ENCODE measurements around the gene PPP4R2. TPM values are rescaled to one million over a fixed set of nuclear protein-coding genes. Genes with fewer than 3 reads are reported as not detected.

The PPP4R2 gene
- total RNA-seq, 2 donors from 2014 or later = 48.1 to 65.3 TPM

DNA sequence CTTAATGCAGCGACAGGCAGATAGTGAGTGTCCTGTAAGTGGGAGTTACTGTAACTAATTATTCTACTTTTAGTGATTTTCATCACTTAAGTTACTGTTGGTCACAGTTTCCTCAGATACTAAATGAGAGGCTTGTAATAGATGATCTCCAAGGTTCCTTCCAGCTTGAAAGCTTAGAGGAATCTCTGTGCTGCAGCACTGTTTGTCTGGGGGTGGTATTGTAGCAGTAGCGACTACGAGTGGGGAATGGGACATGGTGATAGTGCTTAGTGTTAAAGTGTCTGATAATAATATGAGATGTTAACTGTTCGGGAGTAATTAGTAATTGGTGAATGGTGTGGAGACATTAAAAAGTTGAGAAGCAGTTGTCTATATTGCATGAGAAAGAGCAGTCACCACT lies 12.4 kb downstream of the PPP4R2 start:
- intact Hi-C loops (cut with DNase I) = loop anchor here in 1 of 2 donors (10.0 kb wide), 1 partner anchor 46 kb away; no protein-coding TSS in a partner anchor
- no peak for DNase-seq
- no peak for ATAC-seq

DNA sequence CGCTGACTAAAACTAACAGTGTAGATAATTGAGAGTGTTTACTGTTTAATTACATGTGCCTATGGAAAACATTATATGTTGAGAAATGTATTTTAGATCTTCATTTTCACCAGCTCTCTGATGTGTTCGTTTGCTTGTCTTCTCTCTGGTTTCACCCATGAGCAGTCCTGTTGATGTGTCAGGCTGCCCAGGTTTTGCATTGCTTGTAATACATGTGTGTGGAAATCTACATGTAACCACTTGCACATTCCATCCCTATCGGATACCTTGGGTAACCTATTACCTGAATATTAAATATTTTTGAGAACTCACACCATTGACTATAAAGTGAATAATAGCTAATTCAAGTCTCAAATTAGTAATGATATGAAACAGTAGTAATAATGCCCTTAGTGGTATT lies 13.1 kb downstream of the PPP4R2 start:
- intact Hi-C loops (cut with DNase I) = loop anchor here in 1 of 2 donors (10.0 kb wide), 1 partner anchor 45 kb away; no protein-coding TSS in a partner anchor
- DNase-seq (no peak), ATAC-seq (no peak)

DNA sequence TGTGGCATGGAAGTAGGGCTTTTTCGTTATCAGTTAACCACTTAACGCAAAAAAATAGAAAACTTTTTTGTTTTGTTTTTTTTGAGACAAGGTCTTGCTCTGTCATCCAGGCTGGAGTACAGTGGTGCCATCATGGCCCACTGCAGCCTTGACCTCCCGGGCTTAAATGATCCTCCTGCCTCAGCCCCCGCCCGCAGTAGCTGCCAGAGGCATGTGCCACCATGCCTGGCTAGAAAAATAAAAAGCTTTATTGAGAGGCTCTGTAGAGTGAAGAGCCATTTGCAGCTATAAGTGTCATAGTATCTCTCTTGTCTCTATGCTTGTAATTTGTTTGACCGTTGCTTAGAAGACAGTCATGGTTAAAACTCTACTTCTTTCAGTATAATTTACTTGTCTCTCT lies 13.5 kb downstream of the PPP4R2 start:
- DNase-seq (no peak), ATAC-seq (no peak)
- intact Hi-C loops (cut with DNase I) = no loop called here

DNA sequence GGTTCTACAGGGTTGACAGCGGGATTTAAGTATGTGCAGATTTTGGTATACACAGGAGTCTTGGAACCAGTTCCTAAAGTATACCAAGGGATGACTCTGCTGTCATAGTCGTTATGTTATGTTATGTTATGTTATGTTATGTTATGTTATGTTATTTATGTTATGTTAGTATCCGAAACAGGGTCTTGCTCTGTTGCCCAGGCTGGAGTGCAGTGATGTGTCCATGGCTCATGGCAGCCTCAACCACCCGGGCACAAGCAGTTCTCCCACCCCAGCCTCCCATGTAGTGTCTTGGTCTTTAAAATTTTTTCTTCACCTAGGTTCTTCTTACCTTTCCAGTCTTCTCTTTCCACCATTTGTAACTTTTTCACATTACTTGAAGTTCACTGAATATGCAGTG lies 21.7 kb downstream of the PPP4R2 start:
- ATAC-seq = no peak
- no peak for DNase-seq
- intact Hi-C loops (cut with DNase I) = no loop called here

DNA sequence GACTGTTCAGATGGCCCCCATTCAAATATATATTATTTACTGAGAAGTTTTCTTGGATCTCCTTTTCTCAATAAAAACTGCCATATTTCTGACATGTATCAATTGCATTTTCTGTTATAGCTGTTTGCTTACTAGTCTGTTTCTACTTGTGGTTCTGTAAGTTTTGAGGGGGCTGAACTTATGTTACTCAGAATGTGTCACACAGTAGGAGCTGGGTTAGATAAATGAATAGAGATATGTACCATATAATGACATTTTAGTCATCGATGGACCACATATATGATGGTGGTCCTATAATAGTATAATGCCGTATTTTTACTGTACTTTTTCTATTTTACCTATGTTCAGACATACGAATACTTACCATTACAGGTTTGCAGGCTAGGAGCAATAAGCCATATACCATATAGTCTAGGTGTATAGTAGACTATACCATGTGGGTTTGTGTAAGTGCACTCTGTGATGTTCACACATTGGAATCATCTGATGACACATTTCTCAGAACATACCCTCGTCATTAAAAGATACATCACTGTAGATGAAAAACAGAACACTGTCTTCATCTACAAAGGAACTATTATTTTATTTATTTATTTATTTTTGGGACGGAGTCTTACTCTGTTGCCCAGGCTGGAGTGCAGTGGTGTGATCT lies 22.3 kb downstream of the PPP4R2 start:
- ATAC-seq = no peak
- no peak for DNase-seq
- intact Hi-C loops (cut with DNase I) = no loop called here

DNA sequence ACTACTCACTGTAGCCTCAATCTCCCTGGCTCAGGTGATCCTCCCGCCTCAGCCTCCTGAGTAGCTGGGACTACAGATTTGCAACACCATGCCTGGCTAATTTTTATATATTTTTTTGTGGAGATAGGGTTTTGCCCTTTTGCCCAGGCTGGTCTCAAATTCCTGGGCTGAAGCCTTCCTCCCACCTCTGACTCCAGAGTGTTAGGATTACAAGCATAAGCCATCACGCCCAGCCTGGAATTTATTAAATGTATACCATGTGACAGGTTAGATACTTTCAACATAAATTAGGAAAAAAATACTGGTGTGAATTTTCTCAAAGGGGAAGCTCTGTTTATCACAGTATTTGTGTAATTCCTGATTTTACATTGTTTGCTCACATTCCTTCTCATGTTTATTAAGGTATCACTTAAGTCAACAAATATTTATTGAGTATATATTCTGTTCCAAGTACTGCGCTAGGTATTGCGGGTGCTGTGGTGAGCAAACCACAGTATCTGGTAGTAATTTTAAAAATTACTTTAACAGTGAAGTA lies 24.8 kb downstream of the PPP4R2 start:
- intact Hi-C loops (cut with DNase I) = no loop called here
- ATAC-seq (no peak), DNase-seq (no peak)

DNA sequence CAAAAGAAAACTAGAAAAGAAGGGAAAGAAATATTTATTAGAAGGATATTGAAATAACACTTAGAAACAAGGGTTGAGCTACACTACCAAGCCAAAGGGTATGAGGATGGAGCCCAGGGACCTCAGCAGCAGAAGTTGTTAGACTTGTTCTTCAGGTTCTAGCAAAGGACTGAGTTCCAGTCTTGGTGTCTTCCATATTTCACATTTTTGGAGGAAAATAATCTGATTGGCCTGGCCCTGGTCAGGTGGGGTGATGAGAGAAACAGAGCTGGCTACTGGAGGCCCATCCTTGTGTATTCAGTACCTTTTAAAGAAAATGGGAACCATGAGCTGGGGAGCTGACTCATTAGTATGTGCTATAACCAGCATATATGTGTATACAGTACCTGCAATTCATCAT lies 28.2 kb downstream of the PPP4R2 start:
- DNase-seq = no peak
- intact Hi-C loops (cut with DNase I) = no loop called here
- no peak for ATAC-seq

DNA sequence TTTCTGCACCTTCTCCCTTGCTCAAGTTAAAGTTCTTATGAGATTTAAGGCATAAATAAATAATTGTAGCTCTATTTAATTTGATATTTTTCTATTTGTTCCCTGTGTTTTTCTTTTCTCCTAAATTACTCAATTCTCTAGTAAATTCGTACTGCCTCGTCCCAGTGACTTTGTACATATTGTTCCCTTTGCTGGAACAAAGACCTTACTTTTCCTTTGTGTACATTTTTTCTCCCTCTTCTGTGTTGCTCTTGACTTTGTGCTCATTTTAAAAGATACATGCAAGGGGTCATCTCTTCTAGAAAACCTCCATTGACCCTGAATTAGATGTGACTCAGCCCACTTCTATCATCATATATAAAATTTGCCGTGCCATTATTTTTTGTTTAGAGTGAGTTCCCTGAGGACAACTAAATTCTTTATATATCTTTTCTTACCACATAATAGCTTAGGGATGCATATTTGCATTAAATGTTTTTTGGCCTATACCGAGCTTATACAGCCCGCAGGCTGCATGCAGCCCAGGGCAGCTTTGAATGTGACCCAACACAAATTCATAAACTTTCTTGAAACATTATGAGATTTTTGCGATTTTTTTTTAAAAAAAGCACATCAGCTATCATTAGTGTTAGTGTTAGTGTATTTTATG lies 29.6 kb downstream of the PPP4R2 start:
- ATAC-seq (no peak), DNase-seq (no peak)
- intact Hi-C loops (cut with DNase I) = no loop called here

DNA sequence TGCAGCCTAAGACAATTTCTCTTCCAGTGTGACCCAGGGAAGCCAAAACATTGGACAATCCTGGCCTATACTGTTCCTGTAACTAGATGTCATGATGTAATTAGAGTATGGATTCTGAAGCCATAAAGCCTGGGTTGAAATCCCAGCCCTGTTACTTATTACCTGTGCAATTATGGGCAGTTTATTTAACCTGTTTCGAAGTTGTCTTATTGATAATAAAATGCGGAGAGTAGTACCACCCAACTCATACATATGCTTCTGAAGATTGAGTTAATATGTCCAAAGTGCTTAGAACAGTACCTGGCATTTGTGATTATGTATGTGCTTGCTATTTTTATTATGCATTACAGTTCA lies 30.1 kb downstream of the PPP4R2 start:
- DNase-seq (no peak), ATAC-seq (no peak)
- intact Hi-C loops (cut with DNase I) = no loop called here

DNA sequence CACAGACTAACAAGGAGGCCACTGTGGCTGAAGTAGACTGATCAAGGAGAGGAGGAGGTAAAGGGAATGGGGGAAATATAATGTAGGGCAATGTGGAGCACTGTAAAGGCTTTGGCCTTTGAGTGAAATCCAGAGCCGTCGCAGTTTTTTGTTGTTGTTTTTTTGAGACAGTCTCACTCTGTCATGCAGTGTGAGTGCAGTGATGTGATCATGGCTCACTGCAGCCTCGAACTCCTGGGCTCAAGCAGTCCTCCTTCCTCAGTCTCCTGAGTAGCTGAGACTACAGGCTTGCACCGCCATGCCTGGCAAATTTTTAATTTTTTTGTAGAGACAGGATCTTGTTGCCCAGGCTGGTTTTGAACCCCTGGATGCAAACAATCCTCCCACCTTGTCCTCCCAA lies 32.2 kb downstream of the PPP4R2 start:
- intact Hi-C loops (cut with DNase I) = no loop called here
- ATAC-seq (no peak), DNase-seq (no peak)

DNA sequence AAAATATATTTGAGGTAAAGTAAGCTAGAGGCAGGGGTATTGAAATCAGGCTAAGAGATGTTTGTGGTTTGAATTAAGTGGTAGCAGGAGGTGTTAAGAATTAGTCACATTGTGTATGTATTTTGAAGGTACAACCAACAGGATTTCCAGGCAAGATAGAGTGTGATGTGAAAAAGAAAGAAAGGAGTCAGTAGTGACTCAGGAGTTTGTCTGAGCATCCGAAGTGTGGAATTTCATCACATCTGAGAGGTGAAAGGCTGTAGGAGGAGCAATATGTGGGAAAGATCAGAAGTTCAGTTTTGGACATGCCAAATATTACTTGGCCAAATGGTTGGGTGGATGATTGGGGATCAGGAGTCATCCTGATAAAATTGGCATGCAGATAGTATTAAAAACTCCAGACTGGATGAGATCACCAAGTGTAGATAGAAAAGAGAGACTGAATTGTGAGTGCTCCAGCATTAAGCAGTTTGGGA lies 32.7 kb downstream of the PPP4R2 start:
- DNase-seq = no peak
- peak; percentile 53 to 94 for ATAC-seq
- intact Hi-C loops (cut with DNase I) = no loop called here

DNA sequence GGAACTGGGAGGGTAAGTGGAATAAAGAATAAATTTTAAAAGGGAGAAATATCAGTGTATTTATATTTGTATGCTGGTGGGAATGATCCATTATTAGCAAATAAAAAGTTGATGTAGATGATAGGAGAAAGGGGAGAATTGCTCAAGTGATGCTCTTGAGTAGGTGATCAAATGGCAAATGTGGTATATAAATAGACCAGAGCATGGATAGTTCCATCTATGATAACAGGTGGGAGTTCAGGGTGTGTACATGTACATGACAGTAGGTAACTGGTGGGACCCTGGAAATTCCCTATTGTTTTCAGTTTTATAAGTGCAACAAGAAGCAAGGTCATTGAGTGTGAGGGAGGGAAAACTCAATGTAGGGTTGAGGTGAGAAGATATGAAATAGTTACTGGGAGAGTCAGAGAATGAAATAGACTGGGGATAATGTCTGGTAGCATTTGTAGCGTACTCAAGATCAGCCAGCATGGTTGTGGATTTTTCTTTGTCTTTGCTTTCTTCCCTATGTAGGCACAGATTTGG lies 33.5 kb downstream of the PPP4R2 start:
- no peak for ATAC-seq
- DNase-seq = no peak
- intact Hi-C loops (cut with DNase I) = no loop called here

DNA sequence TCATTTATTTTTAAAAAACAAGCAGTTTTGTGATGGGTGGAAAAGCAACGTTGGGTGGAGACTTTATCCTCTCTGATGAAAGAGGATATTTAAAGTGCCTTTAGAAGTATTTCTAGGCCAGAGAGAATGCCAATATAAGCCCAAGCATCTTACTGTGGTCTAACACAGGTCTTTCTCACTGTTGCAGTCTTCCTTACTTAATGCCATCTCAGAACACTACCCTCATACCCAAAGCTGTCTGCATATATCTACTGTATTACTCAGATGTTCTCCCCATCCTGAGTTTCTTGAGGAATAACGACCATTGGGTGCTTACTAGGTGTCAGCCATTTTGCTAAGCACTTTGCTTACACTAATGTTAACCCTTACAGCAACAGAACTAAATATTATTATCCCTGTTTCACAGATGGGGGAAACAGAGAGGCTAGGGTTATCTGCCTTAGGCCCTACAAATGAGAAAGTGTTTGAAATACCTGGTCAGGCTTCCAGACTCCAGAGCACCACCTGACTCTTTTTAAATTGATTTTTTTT lies 35.0 kb downstream of the PPP4R2 start:
- no peak for DNase-seq
- intact Hi-C loops (cut with DNase I) = no loop called here
- ATAC-seq = no peak

DNA sequence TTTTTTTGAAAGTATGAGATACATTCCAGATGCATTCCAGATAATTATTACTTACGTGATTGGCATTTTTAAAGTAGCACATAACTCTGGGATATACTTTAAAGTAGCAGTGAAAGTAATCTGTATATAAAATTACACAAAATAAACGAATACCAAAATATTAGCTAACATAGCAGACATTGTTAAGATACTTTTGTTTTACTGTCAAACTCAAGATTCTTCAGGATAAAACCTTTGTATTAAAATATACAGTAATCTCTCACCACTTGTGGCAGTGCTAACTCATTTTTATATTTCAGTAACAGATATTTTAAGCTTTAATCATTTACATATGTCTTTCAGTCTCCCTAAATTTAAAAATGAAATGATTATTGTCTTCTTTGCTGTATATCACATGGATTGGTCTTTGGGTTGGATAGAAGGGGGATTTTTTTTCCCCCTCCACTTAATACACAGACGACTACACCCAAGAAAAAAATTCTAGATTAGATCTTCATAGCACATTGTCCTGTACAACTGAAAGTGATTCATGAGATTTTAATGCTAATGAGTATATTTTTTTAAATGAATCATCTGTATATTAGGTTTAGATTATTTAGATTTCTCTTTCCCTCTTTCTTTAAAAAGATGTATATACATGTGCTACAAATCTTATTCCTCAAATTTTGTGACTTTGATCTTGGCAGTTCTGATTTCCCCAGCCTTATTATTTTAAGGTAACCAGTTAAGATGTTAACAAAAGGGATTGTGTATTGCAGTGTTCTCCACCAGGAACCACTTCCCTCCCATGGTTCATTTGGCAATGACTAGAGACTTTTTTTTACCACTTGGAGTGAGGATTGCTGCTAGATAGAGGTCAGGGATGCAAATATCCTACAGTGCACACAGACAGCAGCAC lies 40.3 kb downstream of the PPP4R2 start:
- intact Hi-C loops (cut with DNase I) = no loop called here
- DNase-seq (no peak), ATAC-seq (peak in 1 of 2 donors; percentile 51)

DNA sequence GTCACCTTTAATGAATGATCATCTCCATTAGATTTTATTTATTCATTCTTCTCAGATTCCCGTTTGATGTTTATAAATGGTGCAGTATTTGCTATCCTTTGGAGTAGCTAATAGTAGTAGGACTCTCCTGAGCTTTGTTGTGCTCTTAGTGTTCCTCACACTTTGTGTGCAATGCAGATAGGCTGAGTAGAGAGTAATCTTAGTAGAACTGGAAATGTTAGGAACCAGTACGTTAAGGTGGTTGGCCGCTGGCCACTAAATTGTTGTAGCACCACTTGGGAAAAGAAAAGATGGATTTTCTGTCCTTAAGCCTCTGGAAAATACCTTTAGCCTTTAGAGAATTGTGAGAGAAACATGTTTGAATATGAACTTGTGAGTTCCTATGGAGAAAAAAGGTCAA lies 44.9 kb downstream of the PPP4R2 start:
- intact Hi-C loops (cut with DNase I) = no loop called here
- peak in 1 of 2 donors; percentile 41 for ATAC-seq
- DNase-seq = no peak

DNA sequence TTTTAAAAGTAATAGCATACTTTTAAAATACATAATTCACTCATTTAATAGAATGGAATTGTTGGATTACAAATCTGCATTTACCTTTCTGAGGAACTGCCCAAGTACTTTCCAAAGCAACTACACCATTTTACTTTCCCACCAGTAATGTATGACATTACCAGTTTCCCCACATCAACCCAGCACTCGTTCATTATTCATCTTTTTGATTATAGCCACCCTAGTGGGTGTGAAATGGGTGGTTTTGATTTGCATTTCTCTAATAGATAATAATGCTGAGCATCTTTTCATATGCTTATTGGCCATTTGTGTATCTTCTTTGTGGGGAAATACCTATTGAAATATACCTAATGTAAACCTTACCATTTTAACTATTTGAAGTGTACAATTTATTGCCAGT lies 46.8 kb downstream of the PPP4R2 start:
- ATAC-seq = no peak
- intact Hi-C loops (cut with DNase I) = no loop called here
- DNase-seq = no peak

DNA sequence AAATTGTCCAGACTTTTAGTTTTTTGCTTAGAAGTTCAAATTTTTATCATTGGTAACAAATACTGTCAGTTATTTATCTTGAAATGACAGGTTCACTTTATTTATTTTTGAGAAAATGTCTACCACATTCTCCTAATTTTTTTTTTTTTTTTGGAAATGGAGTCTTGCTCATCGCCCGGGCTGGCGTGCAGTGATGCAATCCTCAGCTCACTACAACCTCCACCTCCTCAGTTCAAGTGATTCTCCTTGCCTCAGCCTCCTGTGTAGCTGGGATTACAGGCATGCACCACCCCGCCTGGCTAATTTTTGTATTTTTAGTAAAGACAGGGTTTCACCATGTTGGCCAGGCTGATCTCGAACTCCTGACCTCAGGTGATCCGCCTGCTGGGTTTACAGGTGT lies 48.8 kb downstream of the PPP4R2 start:
- DNase-seq (no peak), ATAC-seq (peak in 1 of 2 donors; percentile 33)
- intact Hi-C loops (cut with DNase I) = no loop called here

DNA sequence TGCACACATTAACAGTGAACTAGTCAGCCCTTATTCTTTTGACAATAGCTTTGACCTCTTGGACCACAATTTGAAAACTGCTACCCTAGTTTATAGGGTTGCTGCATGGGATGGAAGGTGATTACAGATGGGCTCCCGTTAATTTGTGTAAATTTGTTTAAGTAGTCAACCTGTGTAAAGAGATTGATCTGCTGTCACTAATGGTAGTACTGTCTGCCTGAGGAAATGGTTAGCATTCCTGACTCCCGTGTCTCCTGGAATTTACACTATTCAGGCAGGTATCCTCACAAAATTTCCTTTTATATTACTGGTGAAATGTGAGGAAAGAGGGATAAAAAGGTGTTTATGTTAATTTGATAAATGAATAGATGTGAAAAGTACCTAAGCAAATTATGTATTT lies 49.6 kb downstream of the PPP4R2 start:
- intact Hi-C loops (cut with DNase I) = no loop called here
- no peak for DNase-seq
- ATAC-seq = no peak

DNA sequence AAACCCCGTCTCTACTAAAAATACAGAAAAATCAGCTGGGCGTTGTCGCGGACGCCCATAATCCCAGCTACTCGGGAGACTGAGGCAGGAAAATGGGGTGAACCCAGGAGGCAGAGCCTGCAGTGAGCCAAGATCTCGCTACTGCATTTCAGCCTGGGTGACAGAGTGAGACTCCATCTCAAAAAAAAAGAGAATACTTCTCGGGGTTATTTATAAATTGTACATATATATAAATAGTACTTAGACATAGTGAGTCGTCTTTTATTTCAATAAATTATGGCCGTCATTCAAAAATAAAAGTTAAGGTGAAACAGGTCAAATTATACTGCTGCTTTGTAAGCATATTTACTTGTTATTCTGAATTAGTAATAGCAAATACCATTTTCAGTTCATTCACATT lies 52.7 kb downstream of the PPP4R2 start:
- no peak for ATAC-seq
- intact Hi-C loops (cut with DNase I) = no loop called here
- DNase-seq = no peak

All from left cardiac atrium (tissue), 4 donors.